ENCODE measurements around the gene PER2. TPM values are rescaled to one million over a fixed set of nuclear protein-coding genes. Genes with fewer than 3 reads are reported as not detected.
A peak's percentile ranks its signal among the peaks of the same experiment; 100 is the strongest.

The PER2 gene
- total and polyA plus RNA-seq, 2 of the 13 experiments (the other 11 are each of a cell fraction or from before 2014, with no cell fraction given) = 5.1 to 9.4 TPM

DNA sequence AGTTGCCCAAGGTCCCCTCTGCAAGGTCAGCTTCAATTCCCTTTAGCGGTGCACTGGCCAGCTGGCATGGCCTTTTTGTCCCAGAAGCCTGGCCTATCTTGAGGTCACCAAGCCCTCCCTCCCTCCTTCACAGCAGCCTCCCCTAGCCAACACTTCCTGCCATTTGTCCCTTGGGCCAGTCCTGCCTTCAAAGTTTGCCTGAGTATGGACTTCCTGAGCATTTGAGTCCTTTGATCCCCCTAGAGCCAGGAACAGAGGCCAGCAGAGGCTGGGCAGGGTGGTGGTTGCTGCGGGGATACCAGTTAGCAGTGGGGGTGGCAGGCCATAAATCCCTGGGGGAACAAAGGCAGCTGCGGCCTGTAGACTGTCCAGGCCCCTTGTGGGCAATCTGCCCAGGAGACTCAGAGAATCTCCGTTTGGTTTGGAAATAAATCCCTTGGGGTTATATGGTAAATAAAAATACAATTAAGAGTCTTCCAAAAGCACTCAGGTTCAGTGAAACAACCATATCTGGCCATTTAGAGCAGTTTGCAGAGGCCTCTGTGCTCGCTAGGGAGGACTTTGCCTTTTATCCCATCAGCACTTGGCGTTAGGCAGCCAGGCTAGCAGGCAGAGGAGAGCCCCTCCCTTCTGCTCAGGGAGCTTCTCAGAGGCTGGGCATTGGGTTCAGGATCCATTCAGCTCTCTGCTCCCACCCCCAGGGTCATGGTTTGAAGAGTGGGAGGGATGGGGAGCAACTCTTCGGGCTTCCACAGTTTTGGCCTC is 45.5 kb downstream of the PER2 start (continued):
- TF ChIP-seq, protein P1, sequence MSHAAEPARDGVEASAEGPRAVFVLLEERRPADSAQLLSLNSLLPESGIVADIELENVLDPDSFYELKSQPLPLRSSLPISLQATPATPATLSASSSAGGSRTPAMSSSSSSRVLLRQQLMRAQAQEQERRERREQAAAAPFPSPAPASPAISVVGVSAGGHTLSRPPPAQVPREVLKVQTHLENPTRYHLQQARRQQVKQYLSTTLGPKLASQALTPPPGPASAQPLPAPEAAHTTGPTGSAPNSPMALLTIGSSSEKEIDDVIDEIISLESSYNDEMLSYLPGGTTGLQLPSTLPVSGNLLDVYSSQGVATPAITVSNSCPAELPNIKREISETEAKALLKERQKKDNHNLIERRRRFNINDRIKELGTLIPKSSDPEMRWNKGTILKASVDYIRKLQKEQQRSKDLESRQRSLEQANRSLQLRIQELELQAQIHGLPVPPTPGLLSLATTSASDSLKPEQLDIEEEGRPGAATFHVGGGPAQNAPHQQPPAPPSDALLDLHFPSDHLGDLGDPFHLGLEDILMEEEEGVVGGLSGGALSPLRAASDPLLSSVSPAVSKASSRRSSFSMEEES (CRISPR knock-in tag; IDR thresholded peaks at IDR 0.05) = no peak
- TF ChIP-seq FOXA3 (CRISPR knock-in tag; IDR thresholded peaks at IDR 0.05) (no peak), HDAC2 (CRISPR knock-in tag; IDR thresholded peaks at IDR 0.05) (peak; percentile 45), AGO2 (optimal IDR thresholded peaks at IDR 0.05; ENCODE audit: low read depth, low read length) (peak; percentile 12), ZBTB1 (CRISPR knock-in tag; IDR thresholded peaks at IDR 0.05; ENCODE audit: borderline replicate concordance) (no peak), ZNF816 (CRISPR knock-in tag; IDR thresholded peaks at IDR 0.05; ENCODE audit: borderline replicate concordance) (no peak), ZSCAN25 (CRISPR knock-in tag; IDR thresholded peaks at IDR 0.05) (no peak), TAF15 (IDR thresholded peaks at IDR 0.05; ENCODE audit: low read depth, low read length, poor library complexity, severe bottlenecking) (no peak), RBFOX2 (IDR thresholded peaks at IDR 0.05; ENCODE audit: low read depth, low read length) (0 out of 2 replicates have a peak, but pooled peaks have one; percentile 29)

DNA sequence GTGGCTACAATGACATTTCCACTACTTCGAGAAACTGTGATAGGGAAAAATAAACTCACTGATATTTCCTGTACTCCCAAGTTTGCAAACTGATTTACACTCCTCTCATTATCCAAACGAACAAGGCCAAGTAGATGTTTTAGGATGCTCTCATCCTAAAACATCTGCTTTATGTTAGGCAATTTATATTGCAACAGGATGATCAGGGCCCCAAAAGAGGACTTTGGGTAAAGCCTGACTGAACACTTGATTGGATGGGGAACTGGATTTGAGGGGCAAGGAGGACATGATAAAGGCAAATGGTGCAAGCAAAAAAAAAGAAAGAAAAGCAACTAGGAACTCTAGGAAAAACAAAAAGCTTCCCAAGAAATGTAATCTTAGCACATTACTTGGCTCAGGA is 46.4 kb downstream of the PER2 start:
- POLR2A ChIA-PET = interaction anchor here (1.5 to 2.0 kb wide), 3 partner anchors 21 to 22 kb away, joined by 4 to 12 read pairs (median 6); no protein-coding TSS in a partner anchor
- H3K9ac ChIP-seq (ENCODE audit: insufficient read depth, low read depth, low read length) = peak overlapping the region; percentile 67; the same call in 1 of the 2 replicates
- peaks cover 2 to 9% of the 10 kb centered on the region in 2 experiments; a peak in 3 of 5 replicates for H3K36me3 ChIP-seq (replicated peaks in 1 of 2; ENCODE audit: control insufficient read depth in 1 of 2, insufficient read depth in 2 of 2, low read length in 2 of 2)
- ATAC-seq (no peak), DNase-seq (ENCODE audit: low spot score) (no peak), FAIRE-seq (no peak)
- in situ Hi-C loops (cut with HindIII; ENCODE audit: extremely low pct_ligation_motif_present, low pct_unique_long_range_greater_than_20kb) = no loop called here
- peak overlapping the region; percentile 87 for H3K4me2 ChIP-seq (ENCODE audit: low read depth, low read length)
- WGBS (ENCODE audit: low lambda C conversion rate) = 47% methylated on average over 2 of the region's 2 CpGs
- H3K27me3 ChIP-seq (ENCODE audit: control insufficient read depth in 1 of 2, insufficient read depth in 2 of 2, low read length in 2 of 2) = no peaks in the 10 kb centered on the region
- H3K4me1 ChIP-seq (ENCODE audit: insufficient read depth, low read length) = peaks cover 57% of the 10 kb centered on the region
- H3K4me3 ChIP-seq (replicated peaks in 1 of 3; ENCODE audit: insufficient read depth in 1 of 3, low read depth in 2 of 3, low read length in 3 of 3) = peak overlapping the region in 2 of 3 experiments; percentile 30 to 64; a peak in 2 of 6 replicates
- no peaks in the 10 kb centered on the region for H3K9me3 ChIP-seq (ENCODE audit: low read length)
- H2AFZ ChIP-seq (ENCODE audit: low read length) = peak overlapping the region; percentile 18
- H3K27ac ChIP-seq (ENCODE audit: extremely low read length, insufficient read depth, low read length) = peak overlapping the region; percentile 79
- H4K20me1 ChIP-seq (ENCODE audit: insufficient read depth, low read length) = no peaks in the 10 kb centered on the region
- no TSS peak for BruUV-seq (replicated peaks)
- intact Hi-C loops (cut with micrococcal nuclease; ENCODE audit: unreplicated experiment) = loop anchor here (5.0 kb wide), 1 partner anchor 40 kb away; the partner anchor contains the start of gene ILKAP
- CTCF ChIA-PET (ENCODE audit: low intra/inter-chr PET ratio, low total read pairs) = interaction anchor here (1.0 kb wide), 1 partner anchor 39 kb away, joined by 3 read pairs; the partner anchor contains the start of gene ILKAP
- no peaks in the 10 kb centered on the region for H3K79me2 ChIP-seq (ENCODE audit: insufficient read depth, low read length)
- TF ChIP-seq ZMAT3 (CRISPR knock-in tag; conservative IDR thresholded peaks at IDR 0.05) (0 out of 2 replicates have a peak, but pooled peaks have one; percentile 30), ATRX (CRISPR knock-in tag; IDR thresholded peaks at IDR 0.05; ENCODE audit: borderline replicate concordance) (no peak), ZNF251 (CRISPR knock-in tag; IDR thresholded peaks at IDR 0.05) (no peak), DPF2 (CRISPR knock-in tag; IDR thresholded peaks at IDR 0.05; ENCODE audit: borderline replicate concordance, low read depth) (0 out of 2 replicates have a peak, but pooled peaks have one; percentile 13), YEATS4 (CRISPR knock-in tag; IDR thresholded peaks at IDR 0.05; ENCODE audit: borderline replicate concordance) (no peak), ZNF761 (CRISPR knock-in tag; conservative IDR thresholded peaks at IDR 0.05) (0 out of 2 replicates have a peak, but pooled peaks have one; percentile 17), RFX5 (IDR thresholded peaks at IDR 0.05; ENCODE audit: low read depth, low read length) (no peak)
- TF ChIP-seq, protein P2, sequence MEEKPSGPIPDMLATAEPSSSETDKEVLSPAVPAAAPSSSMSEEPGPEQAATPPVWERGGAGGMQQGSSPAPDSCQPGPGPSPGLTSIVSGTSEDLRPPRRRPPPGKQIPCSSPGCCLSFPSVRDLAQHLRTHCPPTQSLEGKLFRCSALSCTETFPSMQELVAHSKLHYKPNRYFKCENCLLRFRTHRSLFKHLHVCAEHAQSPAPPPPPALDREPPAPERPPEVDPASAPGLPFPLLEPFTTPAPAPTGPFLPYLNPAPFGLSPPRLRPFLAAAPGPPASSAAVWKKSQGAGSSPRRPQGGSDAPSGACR (CRISPR knock-in tag; IDR thresholded peaks at IDR 0.05) = 0 out of 2 replicates have a peak, but pooled peaks have one; percentile 31
- TF ChIP-seq, protein P3, sequence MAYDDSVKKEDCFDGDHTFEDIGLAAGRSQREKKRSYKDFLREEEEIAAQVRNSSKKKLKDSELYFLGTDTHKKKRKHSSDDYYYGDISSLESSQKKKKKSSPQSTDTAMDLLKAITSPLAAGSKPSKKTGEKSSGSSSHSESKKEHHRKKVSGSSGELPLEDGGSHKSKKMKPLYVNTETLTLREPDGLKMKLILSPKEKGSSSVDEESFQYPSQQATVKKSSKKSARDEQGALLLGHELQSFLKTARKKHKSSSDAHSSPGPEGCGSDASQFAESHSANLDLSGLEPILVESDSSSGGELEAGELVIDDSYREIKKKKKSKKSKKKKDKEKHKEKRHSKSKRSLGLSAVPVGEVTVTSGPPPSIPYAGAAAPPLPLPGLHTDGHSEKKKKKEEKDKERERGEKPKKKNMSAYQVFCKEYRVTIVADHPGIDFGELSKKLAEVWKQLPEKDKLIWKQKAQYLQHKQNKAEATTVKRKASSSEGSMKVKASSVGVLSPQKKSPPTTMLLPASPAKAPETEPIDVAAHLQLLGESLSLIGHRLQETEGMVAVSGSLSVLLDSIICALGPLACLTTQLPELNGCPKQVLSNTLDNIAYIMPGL (CRISPR knock-in tag; IDR thresholded peaks at IDR 0.05; ENCODE audit: borderline replicate concordance in 1 of 2, low read depth in 1 of 2) = 0 out of 4 replicates have a peak, but pooled peaks of 1 of the 2 experiments have one; percentile 23
